GM23338 (cell line): Measurements from ENCODE around the gene PSD4. TPM values are rescaled to one million over a fixed set of nuclear protein-coding genes. Genes with fewer than 3 reads are reported as not detected.

Experiments
- ATAC-seq: fragments of 200-7000 bp; cut with Tn5 transposase; 3 replicates; pipeline ENCODE4 v1.9.1; 2020
- DNase-seq: peaks from one replicate; pipeline ENCODE4 v3.0.0-alpha.2; 2015; ENCODE audit warnings: low spot score
- H2AFZ ChIP-seq: fragments of 200-600 bp; sonication (generic); 2 replicates; pipeline ENCODE4 v1.8.0; 2016; ENCODE audit warnings: antibody characterized with exemption, mild to moderate bottlenecking, moderate library complexity
- H3F3A ChIP-seq: fragments of 200-600 bp; sonication (generic); replicated peaks from 2 replicates; pipeline ENCODE4 v1.8.0; 2017; ENCODE audit warnings: antibody characterized with exemption, mixed run types, low read depth
- H3K27ac ChIP-seq: fragments of 200-600 bp; sonication (generic); 2 replicates; pipeline ENCODE4 v1.6.1; 2016; ENCODE audit warnings: low read depth
- H3K27me3 ChIP-seq: fragments of 200-600 bp; sonication (generic); 2 replicates; pipeline ENCODE4 v1.8.0; 2016; ENCODE audit warnings: mild to moderate bottlenecking, mixed run types, moderate library complexity; ENCODE audit not compliant: insufficient read depth
- H3K36me3 ChIP-seq: fragments of 200-600 bp; sonication (generic); 2 replicates; pipeline ENCODE4 v1.8.0; 2016; ENCODE audit warnings: mild to moderate bottlenecking; ENCODE audit not compliant: insufficient read depth
- H3K4me1 ChIP-seq: fragments of 200-600 bp; sonication (generic); 2 replicates; pipeline ENCODE4 v1.8.0; 2016; ENCODE audit warnings: mild to moderate bottlenecking, moderate library complexity; ENCODE audit not compliant: insufficient read depth
- H3K4me2 ChIP-seq: fragments of 200-600 bp; sonication (generic); 2 replicates; pipeline ENCODE4 v1.7.1; 2017; ENCODE audit warnings: mixed run types
- H3K4me3 ChIP-seq: fragments of 200-600 bp; sonication (generic); 2 replicates; pipeline ENCODE4 v1.6.1; 2016; ENCODE audit warnings: mixed run types
- H3K79me2 ChIP-seq: fragments of 200-600 bp; sonication (generic); replicated peaks from 2 replicates; pipeline ENCODE4 v1.8.0; 2017; ENCODE audit warnings: mild to moderate bottlenecking; ENCODE audit not compliant: insufficient read depth
- H3K9me2 ChIP-seq: fragments of 200-600 bp; sonication (generic); 2 replicates; pipeline ENCODE4 v1.8.0; 2017; ENCODE audit not compliant: insufficient read depth
- H4K20me1 ChIP-seq: fragments of 200-600 bp; sonication (generic); replicated peaks from 2 replicates; pipeline ENCODE4 v1.8.0; 2017; ENCODE audit warnings: mild to moderate bottlenecking; ENCODE audit not compliant: insufficient read depth
- H3K27ac Mint-ChIP-seq: 2 replicates; pipeline ENCODE4 v1.8.0; 2020; ENCODE audit warnings: inconsistent platforms, mild to moderate bottlenecking, moderate library complexity, mixed read lengths
- H3K27me3 Mint-ChIP-seq: 3 replicates; pipeline ENCODE4 v1.8.0; 2022; ENCODE audit warnings: low read depth, mild to moderate bottlenecking, moderate library complexity, mixed read lengths, inconsistent platforms; ENCODE audit not compliant: insufficient read depth, poor library complexity
- H3K36me3 Mint-ChIP-seq: 3 replicates; pipeline ENCODE4 v1.8.0; 2021; ENCODE audit warnings: low read depth, mild to moderate bottlenecking, inconsistent platforms, moderate library complexity, mixed read lengths
- H3K4me1 Mint-ChIP-seq: 3 replicates; pipeline ENCODE4 v1.8.0; 2020; ENCODE audit warnings: mild to moderate bottlenecking, inconsistent platforms, mixed read lengths
- H3K4me3 Mint-ChIP-seq: 3 replicates; pipeline ENCODE4 v1.8.0; 2021; ENCODE audit warnings: moderate library complexity, mild to moderate bottlenecking, inconsistent platforms, mixed read lengths
- H3K9me3 Mint-ChIP-seq: 3 replicates; pipeline ENCODE4 v1.8.0; 2020; ENCODE audit warnings: moderate library complexity, mild to moderate bottlenecking, inconsistent platforms, mixed read lengths
- CREB1 ChIP-seq: fragments of 250-450 bp; sonication (Bioruptor Pico); IDR thresholded peaks from 2 replicates; pipeline ENCODE4 v1.5.0; 2020; ENCODE audit warnings: low read depth, mild to moderate bottlenecking, moderate library complexity
- ETS1 ChIP-seq: IDR thresholded peaks from 2 replicates; pipeline ENCODE4 v1.6.1; 2016; ENCODE audit warnings: antibody characterized with exemption
- EZH2 ChIP-seq: fragments of 200-600 bp; sonication (generic); IDR thresholded peaks from one replicate; pipeline ENCODE4 v1.8.0; 2017; ENCODE audit warnings: antibody characterized with exemption, mild to moderate bottlenecking, low read depth; ENCODE audit not compliant: unreplicated experiment
- EZH2phosphoT487 ChIP-seq: fragments of 200-600 bp; sonication (generic); IDR thresholded peaks from one replicate; pipeline ENCODE4 v1.8.1; 2018; ENCODE audit warnings: antibody characterized with exemption; ENCODE audit not compliant: unreplicated experiment
- JUNB ChIP-seq: IDR thresholded peaks from one replicate; pipeline ENCODE4 v1.6.1; 2016; ENCODE audit warnings: antibody characterized with exemption; ENCODE audit not compliant: unreplicated experiment
- REST ChIP-seq: IDR thresholded peaks from one replicate; pipeline ENCODE4 v1.6.1; 2018; ENCODE audit warnings: antibody characterized with exemption; ENCODE audit not compliant: unreplicated experiment
- STAT1 ChIP-seq: IDR thresholded peaks from one replicate; pipeline ENCODE4 v1.6.1; 2016; ENCODE audit warnings: antibody characterized with exemption; ENCODE audit not compliant: unreplicated experiment
- ZNF114 ChIP-seq: fragments of 250-450 bp; sonication (Bioruptor Pico); IDR thresholded peaks from 2 replicates; pipeline ENCODE4 v1.5.0; 2020; ENCODE audit warnings: mild to moderate bottlenecking, moderate library complexity
- ZNF462 ChIP-seq: fragments of 250-450 bp; sonication (Bioruptor Pico); IDR thresholded peaks from 2 replicates; pipeline ENCODE4 v1.5.0; 2020; ENCODE audit warnings: mild to moderate bottlenecking, moderate library complexity
- polyA plus RNA-seq: library from polyadenylated mRNA; unstranded; fragments of >200 nt; fragmentation: Nextera tagmentation; extraction: Ambion mirVana; gene quantifications from 2 replicates; pipeline ENCODE4 v1.2.1, GENCODE V29; 2016
- total RNA-seq: library from RNA; depleted of rRNA; stranded (reverse); fragments of >200 nt; shearing (Covaris generic); gene quantifications from 2 replicates; pipeline ENCODE4 v1.2.3, GENCODE V29; 2014

Gene PSD4
- total and polyA plus RNA-seq, 2 experiments from 2014 or later, result 0.06 to 0.66 TPM

- Histone ChIP-seq H2AFZ (no peak overlapping the region), H3K4me1 (no peaks in the 10 kb centered on the region), H3K4me3 (no peak overlapping the region), H4K20me1 (no peaks in the 10 kb centered on the region), H3F3A (no peaks in the 10 kb centered on the region), H3K9me2 (no peaks in the 10 kb centered on the region), H3K36me3 (no peaks in the 10 kb centered on the region), H3K79me2 (no peaks in the 10 kb centered on the region), H3K27me3 (no peaks in the 10 kb centered on the region), H3K4me2 (no peak overlapping the region), H3K27ac (no peak overlapping the region)
- ATAC-seq (no peak), DNase-seq (no peak)
- Mint-ChIP-seq H3K27ac (no peak overlapping the region), H3K4me1 (no peaks in the 10 kb centered on the region), H3K27me3 (peaks cover 3% of the 10 kb centered on the region), H3K9me3 (no peaks in the 10 kb centered on the region), H3K4me3 (no peak overlapping the region), H3K36me3 (no peaks in the 10 kb centered on the region)
- TF ChIP-seq ETS1, result no peak
- no peak for TF ChIP-seq STAT1
- TF ChIP-seq CREB1 (CRISPR knock-in tag), result no peak
- TF ChIP-seq JUNB, result no peak
- TF ChIP-seq ZNF462 (CRISPR knock-in tag), result no peak
- TF ChIP-seq REST, result no peak
- TF ChIP-seq EZH2, result no peak
- TF ChIP-seq EZH2phosphoT487, result no peak
- TF ChIP-seq ZNF114 (CRISPR knock-in tag), result no peak
Measured at GRCh38 chr2:113127646-113128570, 45.9 kb upstream of the PSD4 start.
